Hepatocyte (in vitro differentiated cells): ENCODE results near the gene MED13L. TPM values are rescaled to one million over a fixed set of nuclear protein-coding genes. Genes with fewer than 3 reads are reported as not detected.

ENCODE experiments used
- DNase-seq: peaks from one replicate; pipeline ENCODE4 v3.0.0-alpha.2; 2016; ENCODE audit warnings: low spot score
- H2AFZ ChIP-seq: fragments of 200-600 bp; sonication (generic); 2 replicates; pipeline ENCODE4 v1.6.0; 2016; ENCODE audit warnings: antibody characterized with exemption, mild to moderate bottlenecking
- H3K27ac ChIP-seq: fragments of 200-600 bp; sonication (generic); 2 replicates; pipeline ENCODE4 v1.5.1; 2016; ENCODE audit warnings: mild to moderate bottlenecking
- H3K27me3 ChIP-seq: fragments of 200-600 bp; sonication (generic); 2 replicates; pipeline ENCODE4 v1.6.1; 2016
- H3K36me3 ChIP-seq: fragments of 200-600 bp; sonication (generic); replicated peaks from 2 replicates; pipeline ENCODE4 v1.5.1; 2016; ENCODE audit warnings: low read depth; ENCODE audit not compliant: insufficient read depth
- H3K4me1 ChIP-seq: fragments of 200-600 bp; sonication (generic); 2 replicates; pipeline ENCODE4 v1.5.1; 2016; ENCODE audit warnings: mild to moderate bottlenecking, moderate library complexity; ENCODE audit not compliant: insufficient read depth
- H3K4me2 ChIP-seq: fragments of 200-600 bp; sonication (generic); 2 replicates; pipeline ENCODE4 v1.6.0; 2016
- H3K4me3 ChIP-seq: fragments of 200-600 bp; sonication (generic); 2 replicates; pipeline ENCODE4 v1.5.1; 2016; ENCODE audit warnings: mild to moderate bottlenecking
- H3K79me2 ChIP-seq: fragments of 200-600 bp; sonication (generic); 2 replicates; pipeline ENCODE4 v1.6.0; 2017; ENCODE audit warnings: mild to moderate bottlenecking
- H3K9me2 ChIP-seq: fragments of 200-600 bp; sonication (generic); replicated peaks from 2 replicates; pipeline ENCODE4 v1.6.0; 2017; ENCODE audit warnings: mild to moderate bottlenecking; ENCODE audit not compliant: insufficient read depth
- H3K9me3 ChIP-seq: fragments of 200-600 bp; sonication (generic); 2 replicates; pipeline ENCODE4 v1.5.1; 2016; ENCODE audit warnings: low read depth, mild to moderate bottlenecking
- H4K20me1 ChIP-seq: fragments of 200-600 bp; sonication (generic); 2 replicates; pipeline ENCODE4 v1.6.0; 2016; ENCODE audit warnings: mild to moderate bottlenecking; ENCODE audit not compliant: insufficient read depth, poor library complexity, severe bottlenecking
- EZH2 ChIP-seq: fragments of 200-600 bp; sonication (generic); IDR thresholded peaks from 2 replicates; pipeline ENCODE4 v1.6.1; 2016; ENCODE audit warnings: antibody characterized with exemption, mild to moderate bottlenecking, borderline replicate concordance
- EZH2phosphoT487 ChIP-seq: fragments of 200-600 bp; sonication (generic); IDR thresholded peaks from one replicate; pipeline ENCODE4 v1.6.1; 2018; ENCODE audit warnings: antibody characterized with exemption, mild to moderate bottlenecking, low read depth, moderate library complexity; ENCODE audit not compliant: unreplicated experiment, severe bottlenecking
- WGBS: methylation state at CpG from one replicate; pipeline ENCODE4 v1.1.6; 2016; ENCODE audit warnings: low lambda C conversion rate; ENCODE audit errors: missing lambda C conversion rate; 5-methylcytosine and 5-hydroxymethylcytosine counted together
- polyA plus RNA-seq: library from polyadenylated mRNA; unstranded; fragments of >200 nt; fragmentation: Nextera tagmentation; extraction: Ambion mirVana; gene quantifications from 2 replicates; pipeline ENCODE4 v1.2.1, GENCODE V29; 2016
- total RNA-seq: library from RNA; depleted of rRNA; stranded (reverse); fragments of >200 nt; gene quantifications from 2 replicates; pipeline ENCODE4 v1.2.3, GENCODE V29; 2014
- TF ChIP-seq, protein P1 (sequence below): fragments of 200-600 bp; sonication (generic); IDR thresholded peaks from 2 replicates; pipeline ENCODE4 v1.5.1; 2016; ENCODE audit warnings: antibody characterized with exemption, mild to moderate bottlenecking; ENCODE audit not compliant: poor library complexity

The MED13L gene
- total and polyA plus RNA-seq, 2 experiments from 2014 or later = 23.7 to 135 TPM

DNA sequence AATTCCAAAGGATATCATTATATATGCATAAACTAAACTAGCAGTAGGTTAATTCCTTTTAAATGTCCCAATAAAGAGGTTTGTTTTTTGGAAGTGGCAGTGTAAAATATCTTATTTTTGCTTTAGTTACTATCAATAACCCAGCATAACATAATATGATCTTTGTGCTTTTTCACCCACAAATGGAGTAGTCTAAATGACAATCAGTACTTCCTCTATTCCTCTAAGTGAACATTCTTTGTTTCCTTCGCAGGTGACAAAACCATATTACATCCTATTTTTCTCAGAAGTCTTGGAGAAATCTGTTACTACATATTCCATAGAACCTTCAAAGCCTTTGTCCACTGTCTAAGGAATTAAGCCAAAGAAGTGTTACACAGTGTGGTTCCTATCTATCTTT, 62.5 kb downstream of the MED13L start:
- Histone ChIP-seq H3K9me3 (no peaks in the 10 kb centered on the region), H3K36me3 (no peaks in the 10 kb centered on the region), H3K79me2 (peaks cover 100% of the 10 kb centered on the region), H3K27me3 (no peaks in the 10 kb centered on the region), H3K27ac (no peak overlapping the region), H3K4me3 (no peak overlapping the region), H3K9me2 (no peaks in the 10 kb centered on the region), H3K4me1 (no peaks in the 10 kb centered on the region), H3K4me2 (no peak overlapping the region), H2AFZ (no peak overlapping the region), H4K20me1 (peaks cover 81% of the 10 kb centered on the region)
- DNase-seq = no peak
- WGBS = 94% methylated on average over 1 of the region's 1 CpG
- TF ChIP-seq EZH2 (no peak), EZH2phosphoT487 (no peak)
- TF ChIP-seq, protein P1, sequence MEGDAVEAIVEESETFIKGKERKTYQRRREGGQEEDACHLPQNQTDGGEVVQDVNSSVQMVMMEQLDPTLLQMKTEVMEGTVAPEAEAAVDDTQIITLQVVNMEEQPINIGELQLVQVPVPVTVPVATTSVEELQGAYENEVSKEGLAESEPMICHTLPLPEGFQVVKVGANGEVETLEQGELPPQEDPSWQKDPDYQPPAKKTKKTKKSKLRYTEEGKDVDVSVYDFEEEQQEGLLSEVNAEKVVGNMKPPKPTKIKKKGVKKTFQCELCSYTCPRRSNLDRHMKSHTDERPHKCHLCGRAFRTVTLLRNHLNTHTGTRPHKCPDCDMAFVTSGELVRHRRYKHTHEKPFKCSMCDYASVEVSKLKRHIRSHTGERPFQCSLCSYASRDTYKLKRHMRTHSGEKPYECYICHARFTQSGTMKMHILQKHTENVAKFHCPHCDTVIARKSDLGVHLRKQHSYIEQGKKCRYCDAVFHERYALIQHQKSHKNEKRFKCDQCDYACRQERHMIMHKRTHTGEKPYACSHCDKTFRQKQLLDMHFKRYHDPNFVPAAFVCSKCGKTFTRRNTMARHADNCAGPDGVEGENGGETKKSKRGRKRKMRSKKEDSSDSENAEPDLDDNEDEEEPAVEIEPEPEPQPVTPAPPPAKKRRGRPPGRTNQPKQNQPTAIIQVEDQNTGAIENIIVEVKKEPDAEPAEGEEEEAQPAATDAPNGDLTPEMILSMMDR = no peak

DNA sequence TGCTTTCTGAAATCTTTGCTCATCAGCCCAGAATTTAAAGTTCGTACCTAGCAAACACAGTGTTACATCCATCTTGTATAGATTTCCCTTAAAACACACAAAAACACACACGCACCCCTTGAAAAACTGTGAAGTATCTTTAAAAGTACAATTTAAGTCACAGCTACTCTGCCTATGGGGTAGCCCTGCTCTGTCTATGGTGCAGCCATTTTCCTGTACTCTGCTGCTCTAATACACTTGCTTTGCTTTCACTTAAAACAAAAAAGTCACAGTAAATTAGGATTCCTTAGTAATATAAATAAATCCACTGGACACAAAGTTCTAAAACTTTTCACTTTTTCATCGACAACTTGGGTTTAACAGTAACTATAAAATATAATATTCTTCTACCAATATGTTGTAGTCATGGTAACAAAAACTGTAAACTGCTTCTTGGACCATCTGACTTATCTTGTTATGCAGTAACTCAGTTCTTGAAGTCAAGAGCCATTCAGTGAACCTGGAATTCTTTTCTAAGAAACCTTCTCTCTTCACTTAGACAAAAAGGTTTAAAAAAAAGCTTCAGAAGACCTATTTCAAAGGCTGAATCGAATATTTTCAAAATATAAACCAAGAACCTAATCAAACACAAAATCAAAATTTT, 63.5 kb downstream of the MED13L start:
- Histone ChIP-seq H3K9me2 (no peaks in the 10 kb centered on the region), H4K20me1 (peaks cover 89% of the 10 kb centered on the region), H3K9me3 (no peaks in the 10 kb centered on the region), H3K4me3 (no peak overlapping the region), H2AFZ (no peak overlapping the region), H3K4me1 (no peaks in the 10 kb centered on the region), H3K79me2 (peaks cover 100% of the 10 kb centered on the region), H3K4me2 (no peak overlapping the region), H3K27me3 (no peaks in the 10 kb centered on the region), H3K27ac (no peak overlapping the region), H3K36me3 (no peaks in the 10 kb centered on the region)
- TF ChIP-seq, protein P1 = no peak
- TF ChIP-seq EZH2phosphoT487 = no peak
- no peak for TF ChIP-seq EZH2
- 91% methylated on average over 4 of the region's 4 CpGs for WGBS
- DNase-seq = no peak

DNA sequence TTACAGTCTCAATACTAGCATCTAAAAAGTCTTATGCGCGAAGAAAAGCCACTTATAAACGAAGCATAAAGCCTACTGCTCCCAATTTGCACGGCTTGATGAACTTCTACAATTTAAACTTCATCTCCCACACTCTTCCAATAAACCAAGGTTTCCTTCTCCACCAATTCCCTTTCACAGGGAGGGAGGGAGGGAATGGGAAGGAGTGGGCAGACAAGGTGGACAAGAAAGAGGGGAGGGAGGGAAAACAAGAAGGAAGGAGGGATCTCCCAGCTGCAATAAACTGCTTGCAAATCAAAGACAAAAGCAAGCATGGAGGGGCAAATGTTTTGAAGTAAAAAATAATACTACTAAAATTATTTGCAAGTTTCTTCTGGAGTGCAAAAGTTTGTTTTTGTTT, 64.5 kb downstream of the MED13L start:
- 79% methylated on average over 4 of the region's 4 CpGs for WGBS
- peaks cover 100% of the 10 kb centered on the region for H3K79me2 ChIP-seq

More for the DNA sequence above, 64.5 kb downstream of the MED13L start:
- no peaks in the 10 kb centered on the region for H3K9me3 ChIP-seq
- H3K27me3 ChIP-seq = no peaks in the 10 kb centered on the region
- H3K4me1 ChIP-seq = no peaks in the 10 kb centered on the region
- no peak overlapping the region for H3K4me3 ChIP-seq
- DNase-seq = no peak
- no peaks in the 10 kb centered on the region for H3K9me2 ChIP-seq
- H3K4me2 ChIP-seq = no peak overlapping the region
- H3K27ac ChIP-seq = no peak overlapping the region
- H4K20me1 ChIP-seq = peaks cover 88% of the 10 kb centered on the region
- TF ChIP-seq, protein P1 = no peak
- TF ChIP-seq EZH2 (no peak), EZH2phosphoT487 (no peak)
- H2AFZ ChIP-seq = no peak overlapping the region
- no peaks in the 10 kb centered on the region for H3K36me3 ChIP-seq
